Muscle of leg (tissue), 11 donors: ENCODE results near the gene CAPN10. TPM values are rescaled to one million over a fixed set of nuclear protein-coding genes. Genes with fewer than 3 reads are reported as not detected.
"Not testable (repeated sequence)": the region's sequence is repeated elsewhere in the genome, so short reads cannot be mapped to it uniquely, and the experiment has no call there.

Source experiments
- DNase-seq: peaks from one replicate; pipeline ENCODE4 v3.0.0; 2013
- H3K27ac ChIP-seq: one replicate; pipeline ENCODE4 v1.5.1; 2013; ENCODE audit warnings: mild to moderate bottlenecking, low read length, control low read depth
- H3K27me3 ChIP-seq: one replicate; pipeline ENCODE4 v1.6.1; 2013; ENCODE audit warnings: low read length; ENCODE audit not compliant: control insufficient read depth, insufficient read depth
- H3K36me3 ChIP-seq: one replicate; pipeline ENCODE4 v1.6.1; 2013; ENCODE audit warnings: low read length; ENCODE audit not compliant: control insufficient read depth, insufficient read depth
- H3K4me1 ChIP-seq: one replicate; pipeline ENCODE4 v1.6.1; 2013; ENCODE audit warnings: low read length; ENCODE audit not compliant: control insufficient read depth, insufficient read depth
- H3K4me3 ChIP-seq: one replicate; pipeline ENCODE4 v1.5.1; 2013; ENCODE audit warnings: low read length, control low read depth
- H3K9me3 ChIP-seq: replicated peaks from 2 replicates; pipeline ENCODE4 v1.6.1; 2013; ENCODE audit warnings: low read depth, low read length; ENCODE audit not compliant: control insufficient read depth
- WGBS: methylation state at CpG from one replicate; pipeline ENCODE4 v1.1.5; 2013; ENCODE audit warnings: missing lambda C conversion rate; ENCODE audit not compliant: insufficient coverage; 5-methylcytosine and 5-hydroxymethylcytosine counted together
- polyA plus RNA-seq, 8 donors: library from polyadenylated mRNA; unstranded; fragments of 120-200 nt; gene quantifications; one replicate each; pipeline versions ENCODE4 v1.2.1 to v1.2.3, GENCODE V29; 2013; ENCODE audit warnings: inconsistent platforms in 1 of 8, low replicate concordance in 1 of 8; ENCODE audit not compliant: insufficient read length in 8 of 8, insufficient read depth in 1 of 8
- total RNA-seq: library from RNA; stranded (reverse); fragments of 120-200 nt; gene quantifications from one replicate; pipeline ENCODE4 v1.2.4, GENCODE V29; 2013

CAPN10 gene
- total and polyA plus RNA-seq, 9 donors: 14.2 to 23.6 (median 17.1) TPM

GRCh38 chr2:240615820-240616547 lies 29.4 kb downstream of the CAPN10 start:
- H3K9me3 ChIP-seq: peaks cover 4% of the 10 kb centered on the region
- WGBS: 83% methylated on average over 17 of the region's 20 CpGs
- H3K4me1 ChIP-seq: peaks cover 12% of the 10 kb centered on the region
- DNase-seq: no peak
- no peaks in the 10 kb centered on the region for H3K27me3 ChIP-seq
- no peaks in the 10 kb centered on the region for H3K36me3 ChIP-seq
- no peak overlapping the region for H3K27ac ChIP-seq
- H3K4me3 ChIP-seq: no peak overlapping the region

- H3K36me3 ChIP-seq, H3K4me3 ChIP-seq, H3K9me3 ChIP-seq, H3K27ac ChIP-seq, DNase-seq, H3K27me3 ChIP-seq: not testable (repeated sequence)
- no CpG with 5 or more reads among the region's 5 CpGs for WGBS
- peaks cover 12% of the 10 kb centered on the region for H3K4me1 ChIP-seq
Measured at GRCh38 chr2:240616860-240617666, 30.5 kb downstream of the CAPN10 start.

DNA sequence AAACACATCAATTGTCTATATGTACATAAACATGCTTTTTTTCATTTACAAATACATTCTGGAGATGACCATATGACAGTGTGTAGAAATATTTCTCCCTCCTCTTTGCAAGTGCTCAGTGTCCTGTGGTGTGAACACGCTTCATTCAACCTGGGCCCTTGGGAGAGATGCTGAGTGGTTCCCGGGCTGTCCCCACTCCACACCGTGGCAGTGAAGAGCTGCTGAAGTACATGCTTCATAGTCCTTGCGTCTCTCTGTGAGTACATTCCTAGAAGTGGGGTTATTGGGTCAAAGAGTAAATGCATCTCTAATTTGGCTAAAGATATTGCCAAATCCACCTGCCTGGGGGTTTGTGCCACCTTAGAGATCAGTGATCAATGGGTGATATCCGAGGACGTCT lies 32.2 kb downstream of the CAPN10 start:
- Histone ChIP-seq H3K9me3 (peaks cover 4% of the 10 kb centered on the region), H3K27ac (no peak overlapping the region), H3K4me1 (no peaks in the 10 kb centered on the region), H3K27me3 (no peaks in the 10 kb centered on the region), H3K36me3 (no peaks in the 10 kb centered on the region), H3K4me3 (no peak overlapping the region)
- WGBS: 90% methylated on average over 3 of the region's 6 CpGs
- no peak for DNase-seq

GRCh38 chr2:240619506-240620148 lies 33.1 kb downstream of the CAPN10 start:
- WGBS: 72% methylated on average over 10 of the region's 19 CpGs
- no peak for DNase-seq
- Histone ChIP-seq H3K27ac (no peak overlapping the region), H3K27me3 (no peaks in the 10 kb centered on the region), H3K4me3 (no peak overlapping the region), H3K4me1 (no peaks in the 10 kb centered on the region), H3K36me3 (no peaks in the 10 kb centered on the region), H3K9me3 (peaks cover 4% of the 10 kb centered on the region)

- H3K27ac ChIP-seq: no peak overlapping the region
Measured at GRCh38 chr2:240620149-240620731, 33.7 kb downstream of the CAPN10 start.

GRCh38 chr2:240620859-240621258 lies 34.3 kb downstream of the CAPN10 start:
- Histone ChIP-seq H3K27me3 (no peaks in the 10 kb centered on the region), H3K36me3 (no peaks in the 10 kb centered on the region), H3K4me3 (no peak overlapping the region), H3K9me3 (peaks cover 4% of the 10 kb centered on the region), H3K4me1 (no peaks in the 10 kb centered on the region), H3K27ac (no peak overlapping the region)
- peak; percentile 15 for DNase-seq
- 64% methylated on average over 4 of the region's 7 CpGs for WGBS

More at GRCh38 chr2:240620149-240620731, 33.7 kb downstream of the CAPN10 start:
- H3K27me3 ChIP-seq: no peaks in the 10 kb centered on the region
- peaks cover 4% of the 10 kb centered on the region for H3K9me3 ChIP-seq
- no peak overlapping the region for H3K4me3 ChIP-seq
- 86% methylated on average over 10 of the region's 13 CpGs for WGBS
- no peak for DNase-seq
- H3K4me1 ChIP-seq: no peaks in the 10 kb centered on the region
- no peaks in the 10 kb centered on the region for H3K36me3 ChIP-seq

DNA sequence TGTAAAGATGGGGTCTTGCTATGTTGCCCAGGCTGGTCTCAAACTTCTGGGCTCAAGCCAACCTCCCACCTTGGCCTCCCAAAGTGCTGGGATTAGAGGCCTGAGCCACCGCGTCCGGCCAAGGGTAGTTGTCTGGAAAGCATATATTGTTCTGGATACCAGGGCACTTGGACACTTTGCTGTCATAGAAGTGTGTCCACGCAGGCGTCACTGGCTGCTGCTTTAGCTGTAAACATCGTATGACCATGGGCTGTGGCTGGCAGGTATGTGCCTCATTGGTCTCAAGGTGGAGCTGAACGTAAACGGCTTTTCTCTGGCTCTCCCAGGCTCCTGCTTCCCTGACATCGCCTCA lies 35.5 kb downstream of the CAPN10 start:
- Histone ChIP-seq H3K36me3 (no peaks in the 10 kb centered on the region), H3K4me1 (peaks cover 6% of the 10 kb centered on the region), H3K27ac (no peak overlapping the region), H3K9me3 (peaks cover 4% of the 10 kb centered on the region), H3K4me3 (no peak overlapping the region), H3K27me3 (no peaks in the 10 kb centered on the region)
- no peak for DNase-seq
- WGBS: 90% methylated on average over 5 of the region's 9 CpGs

GRCh38 chr2:240622531-240623235 lies 36.1 kb downstream of the CAPN10 start:
- peaks cover 7% of the 10 kb centered on the region for H3K4me1 ChIP-seq
- DNase-seq: no peak
- H3K27me3 ChIP-seq: no peaks in the 10 kb centered on the region
- 29% methylated on average over 37 of the region's 37 CpGs for WGBS
- peaks cover 2% of the 10 kb centered on the region for H3K9me3 ChIP-seq
- no peak overlapping the region for H3K4me3 ChIP-seq
- no peak overlapping the region for H3K27ac ChIP-seq
- no peaks in the 10 kb centered on the region for H3K36me3 ChIP-seq

DNA sequence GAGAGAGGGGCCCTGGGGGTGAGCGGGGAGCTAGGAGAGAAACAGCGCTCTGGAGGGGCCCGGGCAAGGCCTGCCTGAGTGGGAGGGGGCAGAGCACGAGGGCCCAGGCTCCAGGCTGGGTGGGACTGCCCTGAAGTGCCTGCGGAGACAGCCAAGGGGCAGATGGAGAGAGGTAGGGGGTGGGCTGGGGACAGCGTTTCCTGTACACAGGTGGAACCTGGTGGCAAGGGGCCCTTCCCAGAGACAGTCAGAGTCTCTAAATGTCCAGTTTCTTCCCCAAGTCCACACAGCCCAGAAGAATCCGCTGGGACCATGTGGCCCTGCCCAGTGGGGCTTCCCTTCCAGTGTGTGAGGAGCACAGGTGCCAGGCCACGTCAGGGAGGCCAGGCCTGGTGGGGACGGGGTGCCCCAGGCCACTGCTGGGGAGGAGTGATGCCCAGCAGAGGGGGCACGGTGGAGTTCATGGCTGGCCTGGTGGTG lies 37.0 kb downstream of the CAPN10 start:
- Histone ChIP-seq H3K4me3 (no peak overlapping the region), H3K27me3 (no peaks in the 10 kb centered on the region), H3K9me3 (no peaks in the 10 kb centered on the region), H3K4me1 (peaks cover 7% of the 10 kb centered on the region), H3K27ac (no peak overlapping the region), H3K36me3 (no peaks in the 10 kb centered on the region)
- no peak for DNase-seq
- WGBS: 78% methylated on average over 8 of the region's 10 CpGs
